NCI-H82 treated with DMSO at 0.1 percent for 48 hours (cell line): Measurements from ENCODE around the gene CSTB.

Source experiments
- DNase-seq: peaks from one replicate; lab custom pipeline; 2025; ENCODE audit not compliant: unreplicated experiment; lab: John Stamatoyannopoulos, UW

The CSTB gene

DNA sequence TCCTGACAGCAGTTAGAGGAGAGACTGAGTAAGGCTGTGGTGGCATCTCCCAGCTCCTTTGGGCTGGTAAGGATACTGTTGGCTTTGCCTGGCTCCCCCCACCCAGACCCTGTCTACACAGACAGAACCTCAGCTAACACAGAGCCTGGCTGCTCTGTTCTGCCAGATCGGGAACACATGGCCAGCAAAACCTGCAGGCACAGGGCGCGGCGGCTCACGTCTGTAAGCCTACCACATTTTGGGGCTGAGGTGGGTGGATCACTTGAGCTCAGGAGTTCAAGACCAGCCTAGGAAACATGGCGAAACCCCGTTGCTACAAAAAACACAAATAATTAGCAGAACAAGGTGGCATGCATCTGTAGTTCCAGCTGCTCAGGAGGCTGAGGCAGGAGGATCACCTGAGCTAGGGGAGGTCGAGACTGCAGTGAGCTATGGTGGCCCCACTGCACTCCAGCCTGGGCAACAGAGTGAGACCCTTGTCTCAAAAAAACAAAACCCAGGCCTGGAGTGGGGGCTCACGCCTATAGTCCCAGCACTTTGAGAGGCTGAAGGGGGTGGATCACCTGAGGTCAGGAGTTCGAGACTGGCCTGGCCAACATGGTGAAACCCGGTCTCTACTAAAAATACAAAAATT lies 6.7 kb downstream of the CSTB start:
- no peak for DNase-seq

DNA sequence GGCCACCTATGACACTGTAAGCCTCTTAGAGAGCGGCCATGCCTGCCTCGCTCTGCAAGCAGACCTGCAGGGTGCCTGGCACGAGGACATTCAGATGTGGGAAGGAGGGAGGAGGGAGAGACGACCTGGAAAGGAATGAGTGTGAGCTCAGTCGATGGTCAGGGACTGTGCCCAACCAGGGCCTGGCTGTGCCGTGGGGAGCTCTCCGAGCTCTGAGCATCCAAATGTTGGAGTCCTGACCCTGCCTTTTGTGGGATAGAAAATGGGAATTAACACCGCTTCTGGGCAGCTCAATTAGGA lies 7.3 kb downstream of the CSTB start:
- no peak for DNase-seq

DNA sequence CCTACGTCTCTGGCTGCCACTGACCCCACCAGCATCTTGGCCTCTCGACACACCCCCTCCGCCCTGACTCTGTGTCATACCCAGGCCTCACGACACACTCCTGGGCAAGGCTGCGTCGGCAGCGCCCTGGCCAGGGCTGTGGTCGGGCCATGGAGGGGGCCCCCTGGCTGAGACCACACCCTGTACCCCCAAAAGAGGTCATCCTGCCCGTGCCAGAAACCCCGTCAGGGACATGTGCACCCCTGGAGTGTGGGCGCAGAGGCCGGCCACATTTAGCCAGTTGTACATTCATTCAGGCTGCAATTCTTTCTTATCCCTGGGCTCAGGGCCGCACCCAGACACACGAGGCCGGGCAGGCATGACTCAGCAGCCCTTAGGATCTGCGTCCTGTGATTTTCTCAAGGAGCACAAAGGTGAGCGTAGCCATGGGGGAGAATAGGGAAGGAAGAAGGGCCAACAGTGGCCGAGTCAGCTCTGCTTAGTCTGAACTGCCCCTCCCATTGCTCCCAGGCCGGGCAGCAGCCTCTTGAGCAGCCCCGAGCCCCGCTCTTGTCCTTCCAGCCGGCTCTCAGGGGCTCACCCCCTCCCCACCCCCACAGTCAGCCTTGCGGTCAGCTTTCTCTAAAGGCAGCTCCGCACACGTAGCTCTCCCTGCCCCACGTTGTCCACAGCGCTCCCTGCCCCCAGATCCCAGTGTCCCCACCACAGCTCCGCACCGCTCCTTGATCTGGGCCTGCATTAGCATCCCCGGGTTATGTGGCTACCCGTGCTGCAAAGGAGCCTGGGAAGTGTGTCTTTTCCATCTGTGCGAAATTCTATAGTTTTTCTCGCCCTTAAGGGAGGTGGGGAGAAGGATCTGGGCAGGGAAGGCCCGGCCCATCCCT lies 7.9 kb downstream of the CSTB start:
- no peak for DNase-seq

DNA sequence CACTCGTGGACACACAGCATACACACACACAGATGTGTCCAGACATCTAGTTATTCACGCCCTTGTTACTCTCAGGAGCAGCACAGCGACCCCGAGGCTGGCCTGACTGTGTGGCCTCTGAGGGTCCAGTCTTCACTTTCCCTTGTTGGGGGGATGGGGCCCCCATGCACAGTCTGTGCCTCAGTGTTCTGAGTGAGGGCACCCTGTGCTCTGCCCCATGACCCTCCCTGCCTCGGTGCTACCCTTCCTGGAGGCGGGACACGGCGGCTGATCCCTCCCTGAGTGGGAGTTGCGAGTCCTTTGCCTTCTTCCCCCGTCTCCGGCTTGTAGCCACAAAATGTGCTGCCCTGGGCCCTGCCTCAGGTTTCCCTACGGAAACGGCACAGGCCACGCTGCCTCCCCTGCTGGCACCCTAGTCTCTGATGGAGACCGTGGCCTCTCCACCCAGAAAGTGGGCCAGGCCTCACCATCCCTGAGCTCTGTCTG lies 8.6 kb downstream of the CSTB start:
- no peak for DNase-seq

- DNase-seq = no peak
Measured at GRCh38 chr21:43766734-43767497, 9.2 kb downstream of the CSTB start.

- DNase-seq = no peak
Measured at GRCh38 chr21:43764576-43765495, 11.3 kb downstream of the CSTB start.

DNA sequence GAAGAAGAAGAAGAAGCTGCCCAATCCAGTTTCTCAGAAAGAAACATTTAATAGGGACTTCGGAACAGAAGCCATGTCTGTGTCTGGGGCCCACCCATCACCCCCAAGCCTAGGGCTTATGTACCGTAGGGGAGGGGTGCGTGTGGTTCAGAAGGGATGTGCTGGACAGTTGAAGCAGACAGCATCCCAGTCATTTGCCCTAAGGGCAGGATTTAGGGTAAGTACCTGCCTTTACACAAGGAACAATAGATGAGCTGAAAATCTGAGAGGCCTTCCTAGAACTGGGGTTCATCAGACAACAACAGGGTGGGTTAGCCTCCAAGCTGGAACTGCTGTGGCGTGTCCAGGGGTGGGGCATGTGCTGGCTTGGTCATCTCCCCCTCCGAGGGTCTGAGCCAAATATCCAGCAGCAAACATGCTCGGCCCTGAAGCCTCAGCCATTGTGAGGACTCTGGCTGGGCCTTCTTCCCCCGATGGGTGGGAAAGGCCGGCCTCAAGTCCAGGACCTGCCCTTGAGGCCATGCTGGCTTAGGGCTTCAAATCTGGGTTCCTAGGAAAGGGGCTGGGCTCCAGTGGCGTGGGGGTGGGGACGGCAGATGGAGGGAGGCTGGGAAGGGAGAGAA lies 12.1 kb downstream of the CSTB start:
- DNase-seq = no peak

DNA sequence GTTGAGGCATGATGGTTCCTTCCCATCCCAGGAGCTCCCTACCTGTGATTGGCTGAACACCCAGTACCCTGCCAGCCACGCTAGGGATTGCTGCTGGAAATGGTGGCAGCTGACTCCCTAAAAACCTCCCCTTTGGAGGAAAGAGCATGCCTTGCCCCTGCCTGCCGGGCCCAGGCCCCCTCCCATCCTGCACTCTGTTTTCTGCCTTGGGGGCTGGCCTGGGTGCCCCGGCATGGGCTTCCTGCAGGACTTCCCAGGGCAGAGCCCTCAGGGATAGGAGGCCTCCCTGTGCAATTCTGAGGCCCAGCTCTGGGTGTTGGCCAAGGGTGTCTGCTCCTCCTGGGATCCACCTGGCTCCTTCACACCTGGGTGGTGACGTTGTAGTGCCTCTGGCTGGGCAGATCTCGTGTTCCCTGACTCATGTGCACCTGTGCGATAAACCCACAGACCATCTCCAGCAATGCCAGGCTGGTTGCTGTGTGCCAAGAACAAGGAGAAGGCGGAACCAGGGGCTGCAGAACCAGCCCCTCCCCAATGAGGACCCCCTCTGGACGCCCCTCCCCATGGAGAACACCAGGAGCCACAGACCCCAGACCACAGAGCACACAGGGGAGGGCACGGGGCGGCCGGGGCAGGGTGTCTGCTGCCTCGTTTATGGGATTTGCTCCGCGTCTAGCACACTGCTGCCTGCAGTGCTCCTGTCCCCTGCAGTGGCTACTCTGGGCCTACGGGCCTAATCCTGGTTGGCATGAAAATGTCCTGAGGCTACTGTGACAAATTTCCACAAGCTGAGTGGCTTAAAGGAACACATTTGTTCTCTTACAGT lies 13.6 kb downstream of the CSTB start:
- DNase-seq = no peak

- no peak for DNase-seq
Measured at GRCh38 chr21:43761886-43762285, 14.2 kb downstream of the CSTB start.

DNA sequence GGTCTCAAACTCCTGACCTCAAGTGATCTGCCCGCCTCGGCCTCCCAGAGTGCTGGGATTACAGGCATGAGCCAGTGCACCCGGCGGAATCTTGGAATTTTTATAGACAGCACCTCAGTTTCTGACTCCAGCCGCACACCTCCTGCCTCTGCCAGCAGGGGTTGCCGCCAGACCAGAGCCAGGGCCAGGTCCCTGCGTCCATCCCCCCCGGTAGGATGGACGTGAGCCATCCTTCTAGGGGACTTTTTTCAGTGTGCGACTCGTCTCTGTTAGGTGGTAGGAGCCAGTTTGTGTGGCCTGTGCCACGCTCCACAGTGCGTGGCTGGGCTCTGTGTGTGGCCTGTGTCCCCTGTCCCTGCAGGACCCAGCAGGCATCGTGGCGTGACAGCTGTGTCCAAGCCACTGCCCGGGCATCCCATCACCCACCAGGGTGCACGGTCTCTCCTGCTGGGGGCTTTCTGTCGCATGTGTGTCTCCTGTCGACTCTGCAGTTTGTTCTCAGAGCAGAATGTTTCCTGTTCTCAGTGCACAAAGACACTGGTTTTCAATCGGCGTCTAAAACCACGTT lies 15.6 kb downstream of the CSTB start:
- DNase-seq = no peak

- DNase-seq = no peak
Measured at GRCh38 chr21:43759651-43760050, 16.5 kb downstream of the CSTB start.

GRCh38 chr21:43758811-43759210 lies 17.3 kb downstream of the CSTB start:
- no peak for DNase-seq

- no peak for DNase-seq
Measured at GRCh38 chr21:43758111-43758641, 17.9 kb downstream of the CSTB start.

DNA sequence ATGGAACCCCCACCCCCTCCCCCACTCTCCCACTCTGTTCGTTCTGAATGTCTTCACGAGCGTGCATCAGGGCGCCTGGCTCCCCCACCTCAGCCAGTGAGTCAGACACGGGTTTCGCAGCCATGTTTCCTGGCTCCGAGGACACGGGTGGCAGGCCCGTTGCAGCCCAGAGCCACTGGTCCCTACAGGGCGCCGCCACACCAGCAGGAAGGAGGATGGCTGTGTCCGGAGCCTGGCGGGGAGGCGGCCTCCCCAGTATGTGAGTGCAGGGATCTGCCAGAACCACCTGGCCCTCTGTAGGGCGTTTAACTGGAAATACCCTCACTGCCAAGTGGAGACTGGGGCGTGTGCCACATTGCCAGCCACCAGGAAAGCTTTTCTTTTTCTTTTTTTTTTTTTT lies 18.5 kb downstream of the CSTB start:
- DNase-seq = no peak

- DNase-seq = no peak
Measured at GRCh38 chr21:43755820-43756594, 20.1 kb downstream of the CSTB start.

- DNase-seq = no peak
Measured at GRCh38 chr21:43754948-43755781, 20.9 kb downstream of the CSTB start.

GRCh38 chr21:43753439-43753799 lies 22.7 kb downstream of the CSTB start:
- DNase-seq = no peak
